Measurements from ENCODE around the gene SMAD9. TPM values are rescaled to one million over a fixed set of nuclear protein-coding genes. Genes with fewer than 3 reads are reported as not detected.

SMAD9 gene
- total and polyA plus RNA-seq, 2 of the 13 experiments (the other 11 are each of a cell fraction or from before 2014, with no cell fraction given) = 4.2 to 7.7 TPM

GRCh38 chr13:36818804-36819738, 101.0 kb downstream of the SMAD9 start, which contains the start of gene RFXAP (continued):
- TF ChIP-seq REST (IDR thresholded peaks at IDR 0.05; ENCODE audit: borderline replicate concordance in 1 of 2, low read depth in 1 of 2, low read length in 2 of 2) (no peak), REL (CRISPR knock-in tag; conservative IDR thresholded peaks at IDR 0.05) (no peak), ZNF430 (CRISPR knock-in tag; IDR thresholded peaks at IDR 0.05) (0 out of 2 replicates have a peak, but pooled peaks have one; percentile 3), GABPA (IDR thresholded peaks at IDR 0.05; ENCODE audit: low read depth, low read length) (no peak), GABPA (CRISPR knock-in tag; IDR thresholded peaks at IDR 0.05; ENCODE audit: low read depth) (no peak), THRA (CRISPR knock-in tag; IDR thresholded peaks at IDR 0.05; ENCODE audit: borderline replicate concordance) (no peak; the same call in 1 of the 2 replicates), DDIT3 (CRISPR knock-in tag; IDR thresholded peaks at IDR 0.05) (no peak), ZNF414 (CRISPR knock-in tag; IDR thresholded peaks at IDR 0.05) (peak; percentile 20; the same call in 1 of the 2 replicates), CENPBD1 (CRISPR knock-in tag; IDR thresholded peaks at IDR 0.05; ENCODE audit: borderline replicate concordance, low read depth) (no peak), ZNF704 (CRISPR knock-in tag; IDR thresholded peaks at IDR 0.05; ENCODE audit: borderline replicate concordance) (no peak), PLSCR1 (CRISPR knock-in tag; IDR thresholded peaks at IDR 0.05; ENCODE audit: borderline replicate concordance) (no peak), PLRG1 (conservative IDR thresholded peaks at IDR 0.05) (no peak), ZNF326 (CRISPR knock-in tag; IDR thresholded peaks at IDR 0.05; ENCODE audit: borderline replicate concordance) (no peak), TBP (CRISPR knock-in tag; IDR thresholded peaks at IDR 0.05) (no peak), ZNF784 (CRISPR knock-in tag; IDR thresholded peaks at IDR 0.05; ENCODE audit: borderline replicate concordance) (no peak), KDM6A (CRISPR knock-in tag; IDR thresholded peaks at IDR 0.05; ENCODE audit: low read depth) (no peak), U2AF1 (optimal IDR thresholded peaks at IDR 0.05; ENCODE audit: low read depth, low read length) (no peak)

All from HepG2 (cell line).